Measurements from ENCODE around the gene IKBKG.
"Not testable (repeated sequence)": the region's sequence is repeated elsewhere in the genome, so short reads cannot be mapped to it uniquely, and the experiment has no call there.

The IKBKG gene

GRCh38 chrX:154548028-154548316 lies 552 bp downstream of the IKBKG start:
- in situ Hi-C loops (cut with MboI; ENCODE audit: low pct_unique_long_range_greater_than_20kb, low sequenced_read_pairs), result no loop called here
- DNase-seq, result no peak

DNA sequence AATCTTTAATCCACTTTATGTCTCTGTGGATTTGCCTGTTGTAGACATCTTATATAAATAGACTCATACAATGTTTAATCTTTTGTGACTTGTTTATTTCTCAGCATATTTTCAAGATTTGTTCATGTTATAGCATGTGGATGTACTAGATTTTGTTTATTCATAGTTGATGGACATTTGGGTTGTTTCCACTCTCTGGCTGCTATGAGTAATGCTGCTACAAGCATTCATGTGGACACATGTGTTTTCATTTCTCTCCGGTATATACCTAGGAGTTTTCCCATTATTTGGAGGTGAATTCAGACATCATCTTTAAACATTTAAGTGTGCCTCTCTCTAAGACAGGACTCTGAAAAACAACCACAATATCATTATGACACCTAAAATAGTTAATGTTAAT lies 2.3 kb downstream of the IKBKG start:
- in situ Hi-C loops (cut with MboI; ENCODE audit: low pct_unique_long_range_greater_than_20kb, low sequenced_read_pairs), result no loop called here

GRCh38 chrX:154552112-154552806 lies 4.8 kb downstream of the IKBKG start:
- in situ Hi-C loops (cut with MboI; ENCODE audit: low pct_unique_long_range_greater_than_20kb, low sequenced_read_pairs), result not testable (repeated sequence)
- DNase-seq, result peak; percentile 31

More for the DNA sequence above, 2.3 kb downstream of the IKBKG start:
- DNase-seq, result no peak

GRCh38 chrX:154558060-154558690 lies 10.8 kb downstream of the IKBKG start:
- in situ Hi-C loops (cut with MboI; ENCODE audit: low pct_unique_long_range_greater_than_20kb, low sequenced_read_pairs); DNase-seq: not testable (repeated sequence)

GRCh38 chrX:154558896-154559295 lies 11.5 kb downstream of the IKBKG start:
- DNase-seq; in situ Hi-C loops (cut with MboI; ENCODE audit: low pct_unique_long_range_greater_than_20kb, low sequenced_read_pairs): not testable (repeated sequence)

- in situ Hi-C loops (cut with MboI; ENCODE audit: low pct_unique_long_range_greater_than_20kb, low sequenced_read_pairs); DNase-seq: not testable (repeated sequence)
Measured at GRCh38 chrX:154560326-154560725, 12.9 kb downstream of the IKBKG start.

- in situ Hi-C loops (cut with MboI; ENCODE audit: low pct_unique_long_range_greater_than_20kb, low sequenced_read_pairs); DNase-seq: not testable (repeated sequence)
Measured at GRCh38 chrX:154562295-154562694, 14.9 kb downstream of the IKBKG start.

DNA sequence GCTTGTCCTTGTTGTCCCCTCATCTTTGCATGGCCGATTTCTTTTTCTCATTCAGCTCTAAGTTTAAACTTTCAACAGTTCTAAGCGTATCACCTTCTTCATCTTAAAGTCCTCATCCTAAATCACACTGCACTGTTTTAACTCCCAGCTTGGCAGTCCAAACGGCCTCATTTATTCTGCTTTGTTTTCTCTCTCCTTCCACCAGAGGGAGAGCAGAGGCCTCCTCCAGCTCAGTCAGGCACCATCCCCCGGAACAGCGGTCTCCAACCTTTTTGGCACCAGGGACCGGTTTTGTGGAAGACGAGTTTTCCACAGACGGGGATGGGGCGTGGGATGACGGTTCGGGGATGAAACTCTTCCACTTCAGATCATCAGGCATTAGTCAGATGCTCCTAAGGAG lies 22.9 kb downstream of the IKBKG start:
- DNase-seq, result not testable (repeated sequence)

DNA sequence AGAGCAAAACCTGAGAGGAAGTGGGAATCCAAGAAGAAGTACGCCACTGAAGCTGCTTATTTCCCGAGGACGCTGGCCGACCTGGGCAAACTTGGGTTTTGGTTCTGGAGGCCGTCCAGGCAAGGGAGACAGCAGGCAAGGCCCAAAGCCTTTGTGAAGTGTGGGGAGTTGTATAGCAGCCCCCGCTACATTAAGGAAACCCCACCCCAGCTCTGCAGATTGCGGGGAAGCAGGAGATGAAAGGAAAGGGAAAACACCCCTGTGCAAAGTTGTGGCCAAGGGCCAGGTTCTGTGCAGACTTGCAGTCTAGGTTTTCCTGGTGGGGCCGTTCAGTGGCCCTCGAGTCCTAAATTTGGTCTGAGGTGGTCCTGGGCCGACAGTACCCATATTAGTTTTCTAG lies 25.6 kb downstream of the IKBKG start:
- DNase-seq; in situ Hi-C loops (cut with MboI; ENCODE audit: low pct_unique_long_range_greater_than_20kb, low sequenced_read_pairs): not testable (repeated sequence)

More for the DNA sequence above, 22.9 kb downstream of the IKBKG start:
- in situ Hi-C loops (cut with MboI; ENCODE audit: low pct_unique_long_range_greater_than_20kb, low sequenced_read_pairs), result not testable (repeated sequence)

DNA sequence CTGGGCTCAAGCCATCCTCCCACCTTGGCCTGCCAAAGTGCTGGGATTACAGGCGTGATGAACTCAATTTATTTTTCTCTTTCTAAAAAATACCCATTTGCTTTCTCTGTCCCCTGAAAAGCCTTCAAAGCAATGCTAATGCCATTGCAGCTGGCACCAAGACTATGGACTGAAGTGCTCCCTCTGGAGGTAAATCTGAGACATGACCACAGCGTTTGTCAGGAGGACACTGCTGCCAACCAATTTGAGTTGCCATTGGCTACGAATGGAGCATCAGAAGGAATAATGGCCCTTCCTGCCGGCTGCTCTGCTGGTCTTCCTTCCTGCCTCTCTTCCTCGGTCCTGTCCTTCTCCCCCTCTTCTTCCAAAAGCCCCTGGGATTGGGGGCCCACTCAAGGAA lies 27.7 kb downstream of the IKBKG start:
- in situ Hi-C loops (cut with MboI; ENCODE audit: low pct_unique_long_range_greater_than_20kb, low sequenced_read_pairs); DNase-seq: not testable (repeated sequence)

DNA sequence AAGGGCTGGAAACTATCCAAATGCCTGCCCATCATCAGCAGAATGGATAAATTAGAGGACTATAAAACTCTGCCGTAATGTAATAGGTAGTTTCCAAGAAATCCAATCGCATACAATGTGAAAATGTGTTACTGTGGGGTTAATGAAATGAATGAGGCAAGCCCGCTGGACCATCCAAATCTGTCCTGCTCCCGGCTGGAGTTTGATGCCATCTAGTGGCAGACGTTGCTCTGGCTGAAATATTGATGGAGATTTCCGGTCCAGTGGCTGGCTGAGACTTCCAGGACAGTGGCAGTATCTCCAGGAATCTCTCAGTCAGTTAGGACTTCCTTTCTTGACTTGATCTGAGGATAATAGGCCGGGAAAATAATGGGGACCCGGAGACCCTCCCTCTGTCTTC lies 35.6 kb downstream of the IKBKG start:
- DNase-seq; in situ Hi-C loops (cut with MboI; ENCODE audit: low pct_unique_long_range_greater_than_20kb, low sequenced_read_pairs): not testable (repeated sequence)

DNA sequence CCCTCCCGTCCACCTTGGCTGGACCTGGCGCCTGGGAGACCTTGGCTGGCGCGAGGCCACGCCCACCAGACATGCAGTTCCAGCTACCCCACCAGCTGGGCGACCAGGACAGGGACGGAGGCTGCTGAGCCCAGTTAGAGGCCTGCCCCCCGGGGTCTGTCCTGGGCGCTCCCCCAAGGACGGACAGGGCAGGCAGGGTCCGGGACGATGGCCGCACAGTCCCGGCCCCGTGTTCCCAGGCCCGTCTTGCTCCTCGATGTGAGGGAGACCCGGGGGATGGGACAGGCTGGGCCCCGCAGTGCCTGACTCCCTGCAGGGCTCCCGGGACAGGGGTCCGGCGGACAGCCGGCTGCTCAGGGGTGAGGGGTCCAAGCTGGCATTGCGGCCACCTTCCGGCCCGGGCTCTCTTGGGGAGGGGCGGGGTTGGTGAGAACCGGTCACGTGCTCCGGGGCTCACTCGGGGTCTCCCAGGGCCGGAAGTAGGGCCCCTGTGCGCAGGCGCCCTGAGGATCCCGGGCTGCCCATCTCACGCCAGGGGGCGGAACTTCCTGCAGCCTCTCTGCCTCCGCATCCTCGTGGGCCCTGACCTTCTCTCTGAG lies 37.3 kb downstream of the IKBKG start, which contains the start of gene CTAG1A:
TSS of gene CTAG1A (plus strand) at position 549 of the 599 bp plus-strand sequence. CDS start 74 bp downstream, outside the sequence.
- DNase-seq; in situ Hi-C loops (cut with MboI; ENCODE audit: low pct_unique_long_range_greater_than_20kb, low sequenced_read_pairs): not testable (repeated sequence)

DNA sequence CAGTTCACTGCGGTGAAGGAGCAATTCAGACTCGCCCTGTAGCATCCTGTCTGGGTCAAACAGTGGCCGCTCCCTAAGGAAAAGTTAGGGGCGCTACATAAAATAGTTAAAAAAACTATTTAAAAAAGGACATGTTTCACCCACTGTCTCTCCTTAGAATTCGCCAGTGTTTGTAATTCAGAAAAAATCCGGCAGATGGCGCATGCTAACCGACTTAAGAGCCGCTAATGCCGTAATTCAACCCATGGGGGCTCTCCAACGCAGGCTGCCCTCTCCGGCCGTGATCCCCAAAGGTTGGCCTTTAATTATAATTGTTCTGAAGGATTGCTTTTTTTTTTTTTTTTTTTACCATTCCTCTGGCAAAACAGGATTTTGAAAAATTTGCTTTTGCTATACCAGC lies 43.0 kb downstream of the IKBKG start:
- in situ Hi-C loops (cut with MboI; ENCODE audit: low pct_unique_long_range_greater_than_20kb, low sequenced_read_pairs); DNase-seq: not testable (repeated sequence)

- in situ Hi-C loops (cut with MboI; ENCODE audit: low pct_unique_long_range_greater_than_20kb, low sequenced_read_pairs), result no loop called here
- no peak for DNase-seq
Measured at GRCh38 chrX:154592505-154592904, 45.1 kb downstream of the IKBKG start.

DNA sequence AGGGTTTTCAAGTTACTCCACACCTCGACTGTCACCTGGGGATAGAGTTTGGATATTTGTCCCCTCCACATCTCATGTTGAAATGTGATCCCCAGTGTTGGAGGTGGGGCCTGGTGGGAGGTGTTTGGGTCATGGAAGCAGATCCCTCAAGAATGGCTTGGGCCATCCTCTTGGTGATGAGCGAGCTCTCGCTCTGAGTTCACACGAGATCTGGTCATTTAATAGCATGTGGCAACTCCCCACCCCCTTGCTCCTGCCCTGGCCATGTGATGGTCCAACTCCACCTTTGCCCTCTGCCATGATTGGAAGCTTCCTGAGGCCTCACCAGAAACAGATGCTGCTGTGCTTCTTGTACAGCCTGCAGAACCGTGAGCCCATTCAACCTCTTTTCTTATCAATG lies 45.8 kb downstream of the IKBKG start:
- no peak for DNase-seq
- in situ Hi-C loops (cut with MboI; ENCODE audit: low pct_unique_long_range_greater_than_20kb, low sequenced_read_pairs), result no loop called here

DNA sequence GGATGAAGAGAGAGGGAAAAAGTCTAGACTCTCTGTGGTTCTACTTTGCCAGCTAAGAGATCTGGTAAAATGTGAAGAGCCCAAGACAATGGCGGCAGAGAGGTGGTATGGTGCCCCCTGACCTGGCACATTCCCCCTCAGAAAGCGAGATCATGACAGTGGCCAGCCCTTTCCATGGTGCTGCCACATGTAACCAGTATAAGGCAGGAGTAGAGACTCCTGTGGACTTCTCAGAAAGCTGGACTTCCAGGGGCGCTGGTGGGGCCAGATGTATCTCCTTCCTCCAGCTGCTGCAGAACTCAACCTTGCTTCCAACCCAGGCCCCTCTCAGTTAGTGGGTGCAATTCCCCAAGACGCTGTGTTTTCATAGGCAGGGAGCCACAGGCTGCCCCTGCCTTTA lies 47.1 kb downstream of the IKBKG start:
- in situ Hi-C loops (cut with MboI; ENCODE audit: low pct_unique_long_range_greater_than_20kb, low sequenced_read_pairs), result no loop called here
- DNase-seq, result no peak

- no peak for DNase-seq
- in situ Hi-C loops (cut with MboI; ENCODE audit: low pct_unique_long_range_greater_than_20kb, low sequenced_read_pairs), result no loop called here
Measured at GRCh38 chrX:154595559-154596249, 48.3 kb downstream of the IKBKG start.

DNA sequence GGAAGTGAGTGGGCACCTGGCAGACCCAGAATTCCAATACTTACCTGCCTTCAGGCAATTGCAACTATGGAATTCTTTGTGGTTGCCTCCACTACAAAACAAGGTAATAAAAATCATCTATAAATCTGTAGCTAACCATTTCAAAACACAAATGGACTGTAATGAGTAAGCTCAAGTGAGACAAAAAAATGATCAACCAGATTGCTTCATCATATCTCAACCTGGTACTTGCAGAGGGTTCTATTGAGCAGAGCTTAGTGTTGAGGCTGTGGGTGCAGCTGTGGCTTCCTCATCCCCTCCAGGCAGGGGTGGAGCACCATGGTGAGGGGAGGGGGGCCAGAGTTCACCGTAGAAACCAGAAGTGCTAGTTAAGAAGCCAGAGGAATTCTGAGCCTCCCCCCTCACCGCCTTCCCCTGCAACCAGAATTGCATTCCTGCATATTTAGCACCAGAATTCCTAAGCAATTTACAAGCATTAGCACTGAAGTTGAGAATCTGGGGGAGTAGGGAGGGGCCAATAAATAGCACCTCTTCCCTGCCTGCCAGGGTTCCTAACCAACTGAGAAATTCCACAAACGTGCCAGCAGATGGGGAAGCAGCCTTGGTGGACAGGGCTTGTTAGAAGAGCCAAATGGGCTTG lies 49.0 kb downstream of the IKBKG start:
- peak; percentile 46 for DNase-seq
- in situ Hi-C loops (cut with MboI; ENCODE audit: low pct_unique_long_range_greater_than_20kb, low sequenced_read_pairs), result no loop called here

DNA sequence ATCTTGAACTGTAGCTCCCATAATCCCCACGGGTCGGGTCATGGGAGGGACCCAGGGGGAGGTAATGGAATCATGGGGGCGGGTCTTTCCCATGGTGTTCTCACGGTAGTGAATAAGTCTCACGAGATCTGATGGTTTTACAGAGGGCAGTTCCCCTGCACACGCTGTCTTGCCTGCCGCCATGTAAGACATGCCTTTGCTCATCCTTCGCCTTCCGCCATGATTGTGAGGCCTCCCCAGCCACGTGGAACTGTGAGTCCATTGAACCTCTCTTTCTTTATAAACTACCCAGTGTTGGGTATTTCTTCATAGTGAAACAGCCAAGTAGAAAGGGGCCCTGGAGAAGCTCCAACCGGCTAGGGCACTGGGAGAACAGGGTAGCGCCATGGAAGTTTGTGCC lies 49.8 kb downstream of the IKBKG start:
- in situ Hi-C loops (cut with MboI; ENCODE audit: low pct_unique_long_range_greater_than_20kb, low sequenced_read_pairs), result no loop called here
- no peak for DNase-seq
